Measurements from ENCODE around the gene PCDHGA1.
"Not testable (repeated sequence)": the region's sequence is repeated elsewhere in the genome, so short reads cannot be mapped to it uniquely, and the experiment has no call there.

PCDHGA1 gene

DNA sequence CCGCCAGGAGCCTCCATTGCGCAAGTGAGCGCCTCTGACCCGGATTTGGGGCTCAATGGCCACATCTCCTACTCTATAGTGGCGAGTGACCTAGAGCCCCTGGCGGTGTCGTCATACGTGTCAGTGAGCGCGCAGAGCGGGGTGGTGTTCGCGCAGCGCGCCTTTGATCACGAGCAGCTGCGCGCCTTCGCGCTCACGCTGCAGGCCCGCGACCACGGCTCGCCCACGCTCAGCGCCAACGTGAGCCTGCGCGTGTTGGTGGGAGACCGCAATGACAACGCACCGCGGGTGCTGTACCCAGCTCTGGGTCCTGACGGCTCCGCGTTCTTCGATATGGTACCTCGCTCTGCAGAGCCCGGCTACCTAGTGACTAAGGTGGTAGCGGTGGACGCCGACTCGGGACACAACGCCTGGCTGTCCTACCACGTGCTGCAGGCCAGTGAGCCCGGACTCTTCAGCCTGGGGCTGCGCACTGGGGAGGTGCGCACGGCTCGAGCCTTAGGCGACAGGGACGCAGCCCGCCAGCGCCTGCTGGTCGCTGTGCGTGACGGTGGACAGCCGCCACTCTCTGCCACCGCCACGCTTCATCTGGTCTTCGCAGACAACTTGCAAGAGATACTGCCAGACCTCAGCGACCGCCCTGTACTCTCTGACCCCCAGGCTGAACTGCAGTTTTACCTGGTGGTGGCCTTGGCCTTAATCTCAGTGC lies 79.4 kb downstream of the PCDHGA1 start:
- DNase-seq (ENCODE audit: low read depth, low spot score), result no peak

DNA sequence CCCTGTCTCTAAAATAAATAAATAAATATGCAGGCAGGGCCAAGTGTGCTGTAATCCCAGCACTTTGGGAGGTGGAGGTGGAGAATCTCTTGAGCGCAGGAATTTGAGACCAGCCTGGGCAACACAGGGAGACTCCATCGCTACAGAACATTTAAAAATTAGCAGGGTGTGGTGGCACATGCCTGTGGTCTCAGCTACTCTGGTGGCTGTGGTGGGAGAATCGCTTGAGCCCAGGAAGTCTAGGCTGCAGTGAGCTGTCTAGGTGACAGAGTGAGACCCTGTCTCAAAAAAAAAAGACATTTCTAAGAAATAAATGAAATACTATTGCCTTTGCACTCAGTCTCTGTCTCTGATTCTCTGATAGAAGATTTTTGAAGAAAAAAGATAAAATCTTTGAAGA lies 81.3 kb downstream of the PCDHGA1 start:
- no peak for DNase-seq (ENCODE audit: low read depth, low spot score)

DNA sequence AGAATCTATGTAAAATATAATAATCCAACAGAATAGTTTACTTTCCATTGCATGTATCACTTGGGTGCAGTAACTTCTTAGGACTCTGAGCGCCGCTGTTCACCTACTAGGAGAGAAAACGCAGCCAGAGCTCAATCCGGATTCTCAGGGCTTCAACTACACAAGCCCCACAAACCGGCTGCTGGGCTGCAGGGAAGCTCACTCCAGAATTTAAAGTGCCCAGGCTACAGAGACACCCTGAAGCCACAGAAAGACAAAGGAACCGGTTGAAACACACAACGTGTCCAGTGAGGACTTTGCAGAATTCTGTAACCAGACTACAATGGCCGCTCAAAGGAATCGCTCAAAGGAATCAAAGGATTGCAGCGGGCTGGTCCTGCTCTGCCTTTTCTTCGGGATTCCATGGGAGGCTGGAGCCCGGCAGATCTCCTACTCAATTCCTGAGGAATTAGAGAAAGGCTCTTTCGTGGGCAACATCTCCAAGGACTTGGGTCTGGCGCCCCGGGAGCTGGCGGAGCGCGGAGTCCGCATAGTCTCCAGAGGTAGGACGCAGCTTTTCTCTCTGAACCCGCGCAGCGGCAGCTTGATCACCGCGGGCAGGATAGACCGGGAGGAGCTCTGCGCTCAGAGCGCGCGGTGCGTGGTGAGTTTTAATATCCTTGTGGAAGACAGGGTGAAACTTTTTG lies 82.7 kb downstream of the PCDHGA1 start, which contains the start of gene PCDHGA10:
PCDHGA10 (plus strand) TSS at position 134 of the 686 bp plus-strand sequence; CDS start at position 323, 189 bp downstream.
- peak; percentile 70 for DNase-seq (ENCODE audit: low read depth, low spot score)

DNA sequence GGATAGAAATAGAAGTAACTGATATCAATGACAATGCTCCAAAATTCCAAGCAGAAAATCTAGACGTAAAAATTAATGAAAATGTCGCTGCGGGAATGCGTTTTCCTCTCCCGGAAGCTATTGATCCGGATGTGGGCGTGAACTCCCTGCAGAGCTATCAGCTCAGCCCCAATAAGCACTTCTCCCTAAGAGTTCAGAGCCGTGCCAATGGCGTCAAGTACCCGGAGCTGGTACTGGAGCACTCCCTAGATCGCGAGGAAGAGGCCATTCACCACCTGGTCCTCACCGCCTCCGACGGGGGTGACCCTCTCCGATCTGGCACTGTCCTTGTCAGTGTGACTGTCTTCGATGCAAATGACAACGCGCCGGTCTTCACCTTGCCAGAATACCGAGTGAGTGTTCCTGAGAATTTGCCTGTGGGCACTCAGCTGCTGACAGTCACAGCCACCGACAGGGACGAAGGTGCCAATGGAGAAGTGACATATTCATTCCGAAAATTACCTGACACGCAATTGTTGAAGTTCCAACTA lies 83.3 kb downstream of the PCDHGA1 start:
- DNase-seq (ENCODE audit: low read depth, low spot score), result no peak

DNA sequence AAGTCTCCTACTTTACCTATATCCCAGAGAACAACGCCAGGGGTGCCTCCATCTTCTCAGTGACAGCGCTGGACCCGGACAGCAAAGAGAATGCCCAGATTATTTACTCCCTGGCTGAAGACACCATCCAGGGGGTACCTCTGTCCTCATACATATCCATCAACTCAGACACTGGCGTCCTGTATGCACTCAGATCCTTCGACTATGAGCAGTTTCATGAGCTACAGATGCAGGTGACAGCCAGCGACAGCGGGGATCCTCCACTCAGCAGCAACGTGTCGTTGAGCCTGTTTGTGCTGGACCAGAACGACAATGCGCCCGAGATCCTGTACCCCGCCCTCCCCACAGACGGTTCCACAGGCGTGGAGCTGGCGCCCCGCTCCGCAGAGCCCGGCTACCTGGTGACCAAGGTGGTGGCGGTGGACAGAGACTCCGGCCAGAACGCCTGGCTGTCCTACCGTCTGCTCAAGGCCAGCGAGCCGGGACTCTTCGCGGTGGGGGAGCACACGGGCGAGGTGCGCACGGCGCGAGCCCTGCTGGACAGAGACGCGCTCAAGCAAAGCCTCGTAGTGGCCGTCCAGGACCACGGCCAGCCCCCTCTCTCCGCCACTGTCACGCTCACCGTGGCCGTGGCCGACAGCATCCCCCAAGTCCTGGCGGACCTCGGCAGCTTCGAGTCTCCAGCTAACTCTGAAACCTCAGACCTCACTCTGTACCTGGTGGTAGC lies 84.4 kb downstream of the PCDHGA1 start:
- not testable (repeated sequence) for DNase-seq (ENCODE audit: low read depth, low spot score)

DNA sequence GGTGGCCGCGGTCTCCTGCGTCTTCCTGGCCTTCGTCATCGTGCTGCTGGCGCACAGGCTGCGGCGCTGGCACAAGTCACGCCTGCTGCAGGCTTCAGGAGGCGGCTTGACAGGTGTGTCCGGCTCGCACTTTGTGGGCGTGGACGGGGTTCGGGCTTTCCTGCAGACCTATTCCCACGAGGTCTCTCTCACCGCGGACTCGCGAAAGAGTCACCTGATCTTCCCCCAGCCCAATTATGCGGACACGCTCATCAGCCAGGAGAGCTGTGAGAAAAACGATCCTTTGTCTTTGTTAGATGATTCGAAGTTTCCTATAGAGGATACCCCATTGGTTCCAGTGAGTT lies 84.9 kb downstream of the PCDHGA1 start:
- not testable (repeated sequence) for DNase-seq (ENCODE audit: low read depth, low spot score)

DNA sequence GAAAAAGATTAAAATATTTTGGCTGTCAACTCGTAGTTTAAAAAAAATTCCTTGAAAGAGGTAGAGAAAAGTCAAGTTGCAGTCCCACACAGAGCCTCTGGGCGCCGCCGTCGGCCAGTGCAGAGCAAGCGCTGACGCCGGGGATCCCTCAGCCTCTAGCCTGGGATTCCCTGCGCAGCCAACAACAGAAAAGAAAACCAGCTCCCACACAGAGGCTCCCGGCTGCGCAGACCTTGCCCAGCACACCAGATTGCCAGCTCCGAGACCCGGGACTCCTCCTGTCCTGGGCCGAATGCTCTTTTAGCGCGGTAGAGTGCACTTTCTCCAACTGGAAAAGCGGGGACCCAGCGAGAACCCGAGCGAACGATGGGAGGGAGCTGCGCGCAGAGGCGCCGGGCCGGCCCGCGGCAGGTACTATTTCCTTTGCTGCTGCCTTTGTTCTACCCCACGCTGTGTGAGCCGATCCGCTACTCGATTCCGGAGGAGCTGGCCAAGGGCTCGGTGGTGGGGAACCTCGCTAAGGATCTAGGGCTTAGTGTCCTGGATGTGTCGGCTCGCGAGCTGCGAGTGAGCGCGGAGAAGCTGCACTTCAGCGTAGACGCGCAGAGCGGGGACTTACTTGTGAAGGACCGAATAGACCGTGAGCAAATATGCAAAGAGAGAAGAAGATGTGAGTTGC lies 87.3 kb downstream of the PCDHGA1 start, which contains the start of gene PCDHGB7:
PCDHGB7 (plus strand) TSS at position 184 of the 679 bp plus-strand sequence; CDS start at position 367, 183 bp downstream.
- DNase-seq (ENCODE audit: low read depth, low spot score), result peak; percentile 91

DNA sequence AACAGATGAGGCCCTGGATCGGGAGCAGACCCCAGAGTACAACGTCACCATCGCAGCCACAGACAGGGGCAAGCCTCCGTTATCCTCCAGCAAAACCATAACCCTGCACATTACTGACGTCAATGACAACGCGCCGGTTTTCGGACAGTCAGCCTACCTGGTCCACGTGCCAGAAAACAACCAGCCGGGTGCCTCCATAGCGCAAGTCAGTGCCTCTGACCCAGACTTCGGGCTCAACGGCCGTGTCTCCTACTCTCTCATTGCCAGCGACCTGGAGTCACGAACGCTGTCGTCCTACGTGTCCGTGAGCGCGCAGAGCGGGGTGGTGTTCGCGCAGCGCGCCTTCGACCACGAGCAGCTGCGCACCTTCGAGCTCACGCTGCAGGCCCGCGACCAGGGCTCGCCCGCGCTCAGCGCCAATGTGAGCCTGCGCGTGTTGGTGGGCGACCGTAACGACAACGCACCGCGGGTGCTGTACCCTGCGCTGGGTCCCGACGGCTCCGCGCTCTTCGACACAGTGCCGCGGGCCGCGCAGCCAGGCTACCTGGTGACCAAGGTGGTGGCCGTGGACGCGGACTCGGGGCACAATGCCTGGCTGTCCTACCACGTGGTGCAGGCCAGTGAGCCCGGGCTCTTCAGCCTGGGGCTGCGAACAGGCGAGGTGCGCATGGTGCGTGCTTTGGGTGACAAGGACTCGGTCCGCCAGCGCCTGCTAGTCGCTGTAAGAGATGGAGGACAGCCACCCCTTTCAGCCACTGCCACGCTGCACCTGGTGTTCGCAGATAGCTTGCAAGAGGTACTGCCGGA lies 89.0 kb downstream of the PCDHGA1 start:
- no peak for DNase-seq (ENCODE audit: low read depth, low spot score)

DNA sequence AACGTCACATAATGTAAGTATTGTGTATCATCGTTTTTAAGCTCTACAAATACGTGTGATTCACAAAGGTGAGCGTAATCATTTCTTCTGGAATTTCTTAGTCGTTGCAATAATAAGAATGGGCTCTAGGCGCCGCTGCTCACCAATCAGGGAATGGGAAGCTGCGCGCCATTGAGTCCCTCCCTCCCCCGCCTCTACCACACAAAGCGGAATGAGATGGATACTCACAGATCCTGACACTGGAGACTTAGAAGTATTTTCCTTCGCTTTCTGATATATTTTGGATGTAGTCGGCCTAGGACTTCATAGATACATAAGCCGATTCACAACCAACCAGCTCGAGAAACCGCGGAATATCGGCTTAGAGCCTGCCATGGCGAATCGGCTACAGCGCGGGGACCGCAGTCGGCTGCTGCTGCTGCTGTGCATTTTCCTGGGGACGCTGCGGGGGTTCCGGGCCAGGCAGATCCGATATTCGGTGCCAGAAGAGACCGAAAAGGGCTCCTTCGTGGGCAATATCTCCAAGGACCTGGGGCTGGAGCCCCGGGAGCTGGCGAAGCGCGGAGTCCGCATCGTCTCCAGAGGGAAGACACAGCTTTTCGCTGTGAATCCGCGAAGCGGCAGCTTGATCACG lies 90.7 kb downstream of the PCDHGA1 start, which contains the start of gene PCDHGA11:
PCDHGA11 (plus strand) TSS at position 197 of the 634 bp plus-strand sequence; CDS start at position 374, 177 bp downstream.
- DNase-seq (ENCODE audit: low read depth, low spot score), result peak; percentile 69

DNA sequence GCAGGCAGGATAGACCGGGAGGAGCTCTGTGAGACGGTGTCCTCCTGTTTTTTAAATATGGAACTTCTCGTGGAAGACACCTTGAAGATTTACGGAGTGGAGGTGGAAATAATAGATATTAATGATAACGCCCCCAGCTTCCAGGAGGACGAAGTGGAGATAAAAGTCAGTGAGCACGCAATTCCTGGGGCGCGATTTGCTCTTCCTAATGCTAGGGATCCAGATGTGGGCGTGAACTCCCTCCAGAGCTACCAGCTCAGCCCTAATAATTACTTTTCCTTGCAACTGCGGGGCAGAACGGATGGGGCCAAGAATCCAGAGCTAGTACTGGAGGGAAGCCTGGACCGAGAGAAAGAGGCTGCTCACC lies 91.2 kb downstream of the PCDHGA1 start:
- DNase-seq (ENCODE audit: low read depth, low spot score), result no peak

DNA sequence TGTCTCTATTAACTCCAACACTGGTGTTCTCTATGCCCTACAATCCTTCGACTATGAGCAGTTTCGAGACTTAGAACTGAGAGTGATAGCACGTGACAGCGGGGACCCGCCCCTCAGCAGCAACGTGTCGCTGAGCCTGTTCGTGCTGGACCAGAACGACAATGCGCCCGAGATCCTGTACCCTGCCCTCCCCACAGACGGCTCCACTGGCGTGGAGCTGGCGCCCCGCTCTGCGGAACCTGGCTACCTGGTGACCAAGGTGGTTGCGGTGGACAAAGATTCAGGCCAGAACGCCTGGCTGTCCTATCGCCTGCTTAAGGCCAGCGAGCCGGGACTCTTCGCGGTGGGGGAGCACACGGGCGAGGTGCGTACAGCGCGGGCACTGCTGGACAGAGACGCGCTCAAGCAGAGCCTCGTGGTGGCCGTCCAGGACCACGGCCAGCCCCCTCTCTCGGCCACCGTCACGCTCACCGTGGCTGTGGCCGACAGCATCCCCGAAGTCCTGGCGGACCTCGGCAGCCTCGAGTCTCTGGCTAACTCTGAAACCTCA lies 92.5 kb downstream of the PCDHGA1 start:
- no peak for DNase-seq (ENCODE audit: low read depth, low spot score)

DNA sequence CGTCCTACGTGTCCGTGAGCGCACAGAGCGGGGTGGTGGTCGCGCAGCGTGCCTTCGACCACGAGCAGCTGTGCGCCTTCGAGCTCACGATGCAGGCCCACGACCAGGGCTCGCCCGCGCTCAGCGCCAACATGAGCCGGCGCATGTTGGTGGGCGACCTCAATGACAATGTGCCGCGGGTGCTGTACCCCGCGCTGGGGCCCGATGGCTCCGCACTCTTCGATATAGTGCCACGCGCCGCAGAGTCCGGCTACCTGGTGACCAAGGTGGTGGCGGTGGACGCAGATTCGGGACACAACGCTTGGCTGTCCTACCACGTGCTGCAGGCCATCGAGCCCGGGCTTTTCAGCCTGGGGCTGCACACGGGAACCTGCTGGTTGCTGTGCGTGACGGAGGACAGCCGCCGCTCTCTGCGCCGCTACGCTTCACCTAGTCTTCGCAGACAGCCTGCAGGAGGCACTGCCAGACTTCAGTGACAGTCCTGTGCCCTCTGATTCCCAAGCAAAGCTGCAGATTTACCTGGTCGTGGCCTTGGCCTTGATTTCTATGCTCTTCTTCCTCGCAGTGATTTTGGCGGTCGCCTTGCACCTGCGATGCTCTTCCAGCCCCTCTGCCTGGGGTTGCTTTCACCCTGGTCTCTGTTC lies 97.6 kb downstream of the PCDHGA1 start:
- no peak for DNase-seq (ENCODE audit: low read depth, low spot score)

DNA sequence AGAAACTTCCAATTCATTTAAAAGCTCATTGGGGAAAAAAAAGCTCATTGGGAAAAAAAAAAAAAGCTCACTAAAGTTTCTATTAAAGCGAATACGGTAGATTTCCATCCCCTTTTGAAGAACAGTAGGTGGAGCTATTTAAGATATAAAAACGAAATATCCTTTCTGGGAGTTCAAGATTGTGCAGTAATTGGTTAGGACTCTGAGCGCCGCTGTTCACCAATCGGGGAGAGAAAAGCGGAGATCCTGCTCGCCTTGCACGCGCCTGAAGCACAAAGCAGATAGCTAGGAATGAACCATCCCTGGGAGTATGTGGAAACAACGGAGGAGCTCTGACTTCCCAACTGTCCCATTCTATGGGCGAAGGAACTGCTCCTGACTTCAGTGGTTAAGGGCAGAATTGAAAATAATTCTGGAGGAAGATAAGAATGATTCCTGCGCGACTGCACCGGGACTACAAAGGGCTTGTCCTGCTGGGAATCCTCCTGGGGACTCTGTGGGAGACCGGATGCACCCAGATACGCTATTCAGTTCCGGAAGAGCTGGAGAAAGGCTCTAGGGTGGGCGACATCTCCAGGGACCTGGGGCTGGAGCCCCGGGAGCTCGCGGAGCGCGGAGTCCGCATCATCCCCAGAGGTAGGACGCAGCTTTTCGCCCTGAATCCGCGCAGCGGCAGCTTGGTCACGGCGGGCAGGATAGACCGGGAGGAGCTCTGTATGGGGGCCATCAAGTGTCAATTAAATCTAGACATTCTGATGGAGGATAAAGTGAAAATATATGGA lies 100.2 kb downstream of the PCDHGA1 start, which contains the start of gene PCDHGA12:
PCDHGA12 (plus strand) TSS at position 176 of the 782 bp plus-strand sequence; CDS start at position 429, 253 bp downstream.
- DNase-seq (ENCODE audit: low read depth, low spot score), result peak; percentile 62

DNA sequence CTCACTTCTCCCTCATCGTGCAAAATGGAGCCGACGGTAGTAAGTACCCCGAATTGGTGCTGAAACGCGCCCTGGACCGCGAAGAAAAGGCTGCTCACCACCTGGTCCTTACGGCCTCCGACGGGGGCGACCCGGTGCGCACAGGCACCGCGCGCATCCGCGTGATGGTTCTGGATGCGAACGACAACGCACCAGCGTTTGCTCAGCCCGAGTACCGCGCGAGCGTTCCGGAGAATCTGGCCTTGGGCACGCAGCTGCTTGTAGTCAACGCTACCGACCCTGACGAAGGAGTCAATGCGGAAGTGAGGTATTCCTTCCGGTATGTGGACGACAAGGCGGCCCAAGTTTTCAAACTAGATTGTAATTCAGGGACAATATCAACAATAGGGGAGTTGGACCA lies 101.0 kb downstream of the PCDHGA1 start:
- DNase-seq (ENCODE audit: low read depth, low spot score), result no peak

DNA sequence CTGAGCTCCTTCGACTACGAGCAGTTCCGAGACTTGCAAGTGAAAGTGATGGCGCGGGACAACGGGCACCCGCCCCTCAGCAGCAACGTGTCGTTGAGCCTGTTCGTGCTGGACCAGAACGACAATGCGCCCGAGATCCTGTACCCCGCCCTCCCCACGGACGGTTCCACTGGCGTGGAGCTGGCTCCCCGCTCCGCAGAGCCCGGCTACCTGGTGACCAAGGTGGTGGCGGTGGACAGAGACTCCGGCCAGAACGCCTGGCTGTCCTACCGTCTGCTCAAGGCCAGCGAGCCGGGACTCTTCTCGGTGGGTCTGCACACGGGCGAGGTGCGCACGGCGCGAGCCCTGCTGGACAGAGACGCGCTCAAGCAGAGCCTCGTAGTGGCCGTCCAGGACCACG lies 102.0 kb downstream of the PCDHGA1 start:
- DNase-seq (ENCODE audit: low read depth, low spot score), result not testable (repeated sequence)

DNA sequence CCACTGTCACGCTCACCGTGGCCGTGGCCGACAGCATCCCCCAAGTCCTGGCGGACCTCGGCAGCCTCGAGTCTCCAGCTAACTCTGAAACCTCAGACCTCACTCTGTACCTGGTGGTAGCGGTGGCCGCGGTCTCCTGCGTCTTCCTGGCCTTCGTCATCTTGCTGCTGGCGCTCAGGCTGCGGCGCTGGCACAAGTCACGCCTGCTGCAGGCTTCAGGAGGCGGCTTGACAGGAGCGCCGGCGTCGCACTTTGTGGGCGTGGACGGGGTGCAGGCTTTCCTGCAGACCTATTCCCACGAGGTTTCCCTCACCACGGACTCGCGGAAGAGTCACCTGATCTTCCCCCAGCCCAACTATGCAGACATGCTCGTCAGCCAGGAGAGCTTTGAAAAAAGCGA lies 102.4 kb downstream of the PCDHGA1 start:
- not testable (repeated sequence) for DNase-seq (ENCODE audit: low read depth, low spot score)

DNA sequence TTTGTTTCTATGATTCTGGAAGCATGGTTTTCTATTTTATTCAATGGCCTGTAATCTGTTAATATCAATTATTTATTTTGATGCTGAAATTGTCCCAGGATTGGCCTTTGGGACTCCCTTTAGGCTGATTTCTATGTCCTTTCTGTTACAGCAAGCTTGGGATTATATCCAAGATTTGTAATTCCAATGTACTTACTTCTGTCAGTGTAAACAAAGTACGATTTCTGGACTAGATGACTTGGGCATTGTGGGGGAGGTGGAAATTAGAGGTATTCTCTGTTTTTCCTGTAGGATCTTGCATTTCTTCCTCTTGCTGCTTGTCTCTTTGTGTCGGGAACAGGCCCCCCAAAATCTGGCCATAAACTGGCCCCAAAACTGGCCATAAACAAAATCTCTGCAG lies 103.7 kb downstream of the PCDHGA1 start:
- DNase-seq (ENCODE audit: low read depth, low spot score), result no peak

DNA sequence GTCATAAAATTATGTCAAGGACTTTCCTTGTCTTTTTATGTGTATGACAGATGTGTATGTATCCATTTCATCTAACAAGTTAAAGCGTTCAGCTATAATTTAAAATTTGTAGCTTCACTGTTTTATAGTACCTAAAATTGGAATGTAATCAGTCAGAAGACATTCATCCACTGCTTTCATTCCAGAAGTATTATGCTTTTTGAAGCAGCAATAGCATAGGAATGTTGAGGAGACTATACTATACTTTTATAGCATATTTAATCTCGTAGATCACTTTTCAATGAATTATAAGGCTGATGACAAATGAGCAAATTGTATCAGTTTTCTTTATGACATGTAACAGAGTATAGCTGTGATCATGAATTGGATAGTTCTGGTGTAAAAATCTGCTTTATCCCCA lies 106.9 kb downstream of the PCDHGA1 start:
- no peak for DNase-seq (ENCODE audit: low read depth, low spot score)

Measured in astrocyte of the hippocampus (primary cell).